ENCODE data around the gene TUBA3E.

- TF ChIP-seq CTCF (IDR thresholded peaks at IDR 0.05; ENCODE audit: insufficient read depth, low read length) (no peak), SPI1 (IDR thresholded peaks at IDR 0.05; ENCODE audit: borderline replicate concordance, low read depth) (no peak), POLR2AphosphoS5 (IDR thresholded peaks at IDR 0.05; ENCODE audit: low read depth) (no peak), GABPA (IDR thresholded peaks at IDR 0.05; ENCODE audit: low read depth) (no peak)
- TF ChIP-seq, protein P1, sequence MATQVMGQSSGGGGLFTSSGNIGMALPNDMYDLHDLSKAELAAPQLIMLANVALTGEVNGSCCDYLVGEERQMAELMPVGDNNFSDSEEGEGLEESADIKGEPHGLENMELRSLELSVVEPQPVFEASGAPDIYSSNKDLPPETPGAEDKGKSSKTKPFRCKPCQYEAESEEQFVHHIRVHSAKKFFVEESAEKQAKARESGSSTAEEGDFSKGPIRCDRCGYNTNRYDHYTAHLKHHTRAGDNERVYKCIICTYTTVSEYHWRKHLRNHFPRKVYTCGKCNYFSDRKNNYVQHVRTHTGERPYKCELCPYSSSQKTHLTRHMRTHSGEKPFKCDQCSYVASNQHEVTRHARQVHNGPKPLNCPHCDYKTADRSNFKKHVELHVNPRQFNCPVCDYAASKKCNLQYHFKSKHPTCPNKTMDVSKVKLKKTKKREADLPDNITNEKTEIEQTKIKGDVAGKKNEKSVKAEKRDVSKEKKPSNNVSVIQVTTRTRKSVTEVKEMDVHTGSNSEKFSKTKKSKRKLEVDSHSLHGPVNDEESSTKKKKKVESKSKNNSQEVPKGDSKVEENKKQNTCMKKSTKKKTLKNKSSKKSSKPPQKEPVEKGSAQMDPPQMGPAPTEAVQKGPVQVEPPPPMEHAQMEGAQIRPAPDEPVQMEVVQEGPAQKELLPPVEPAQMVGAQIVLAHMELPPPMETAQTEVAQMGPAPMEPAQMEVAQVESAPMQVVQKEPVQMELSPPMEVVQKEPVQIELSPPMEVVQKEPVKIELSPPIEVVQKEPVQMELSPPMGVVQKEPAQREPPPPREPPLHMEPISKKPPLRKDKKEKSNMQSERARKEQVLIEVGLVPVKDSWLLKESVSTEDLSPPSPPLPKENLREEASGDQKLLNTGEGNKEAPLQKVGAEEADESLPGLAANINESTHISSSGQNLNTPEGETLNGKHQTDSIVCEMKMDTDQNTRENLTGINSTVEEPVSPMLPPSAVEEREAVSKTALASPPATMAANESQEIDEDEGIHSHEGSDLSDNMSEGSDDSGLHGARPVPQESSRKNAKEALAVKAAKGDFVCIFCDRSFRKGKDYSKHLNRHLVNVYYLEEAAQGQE (IDR thresholded peaks at IDR 0.05; ENCODE audit: insufficient replicate concordance, low read depth), result no peak
Observed at GRCh38 chr2:130231656-130232055, 33.4 kb upstream of the TUBA3E start.
